Activated T-helper 1 cell treated with anti-CD3 and anti-CD28 coated beads, Interleukin-12 subunit alpha, Interleukin-12 subunit beta, Interleukin-2, Interleukin-4 antibody, amounts not matched to agents 30 ng/mL and 10 ng/mL and 1 ng/mL, durations not matched to agents 14 hours and 24 hours and 36 hours (primary cell): ENCODE measurements around the gene DNM3. TPM values are rescaled to one million over a fixed set of nuclear protein-coding genes. Genes with fewer than 3 reads are reported as not detected.

Source experiments
- DNase-seq: peaks from one replicate; pipeline ENCODE4 v3.0.0; 2021; ENCODE audit warnings: low spot score
- H3K27ac Mint-ChIP-seq: one replicate; pipeline ENCODE4 v1.8.0; 2021; ENCODE audit warnings: mild to moderate bottlenecking, mixed read lengths
- H3K27me3 Mint-ChIP-seq: one replicate; pipeline ENCODE4 v1.8.0; 2022; ENCODE audit warnings: mild to moderate bottlenecking, moderate library complexity, mixed read lengths; ENCODE audit not compliant: insufficient read depth
- H3K36me3 Mint-ChIP-seq: one replicate; pipeline ENCODE4 v1.8.0; 2021; ENCODE audit warnings: low read depth, mixed read lengths
- H3K4me1 Mint-ChIP-seq: one replicate; pipeline ENCODE4 v1.8.0; 2021; ENCODE audit warnings: low read depth, mixed read lengths
- H3K4me3 Mint-ChIP-seq: one replicate; pipeline ENCODE4 v1.8.0; 2021; ENCODE audit warnings: mild to moderate bottlenecking, moderate library complexity, mixed read lengths
- H3K9me3 Mint-ChIP-seq: one replicate; pipeline ENCODE4 v1.8.0; 2021; ENCODE audit warnings: mixed read lengths
- intact Hi-C: fragments of 100-400 bp; cut with micrococcal nuclease; formaldehyde crosslinking; loops from one replicate; pipeline ENCODE4 v1.15.1; 2024
- total RNA-seq: library from RNA; stranded (reverse); gene quantifications from 2 replicates; pipeline ENCODE4 v1.2.3, GENCODE V29; 2022

The DNM3 gene
- total RNA-seq, 1 donor from 2014 or later: 0.62 TPM

DNA sequence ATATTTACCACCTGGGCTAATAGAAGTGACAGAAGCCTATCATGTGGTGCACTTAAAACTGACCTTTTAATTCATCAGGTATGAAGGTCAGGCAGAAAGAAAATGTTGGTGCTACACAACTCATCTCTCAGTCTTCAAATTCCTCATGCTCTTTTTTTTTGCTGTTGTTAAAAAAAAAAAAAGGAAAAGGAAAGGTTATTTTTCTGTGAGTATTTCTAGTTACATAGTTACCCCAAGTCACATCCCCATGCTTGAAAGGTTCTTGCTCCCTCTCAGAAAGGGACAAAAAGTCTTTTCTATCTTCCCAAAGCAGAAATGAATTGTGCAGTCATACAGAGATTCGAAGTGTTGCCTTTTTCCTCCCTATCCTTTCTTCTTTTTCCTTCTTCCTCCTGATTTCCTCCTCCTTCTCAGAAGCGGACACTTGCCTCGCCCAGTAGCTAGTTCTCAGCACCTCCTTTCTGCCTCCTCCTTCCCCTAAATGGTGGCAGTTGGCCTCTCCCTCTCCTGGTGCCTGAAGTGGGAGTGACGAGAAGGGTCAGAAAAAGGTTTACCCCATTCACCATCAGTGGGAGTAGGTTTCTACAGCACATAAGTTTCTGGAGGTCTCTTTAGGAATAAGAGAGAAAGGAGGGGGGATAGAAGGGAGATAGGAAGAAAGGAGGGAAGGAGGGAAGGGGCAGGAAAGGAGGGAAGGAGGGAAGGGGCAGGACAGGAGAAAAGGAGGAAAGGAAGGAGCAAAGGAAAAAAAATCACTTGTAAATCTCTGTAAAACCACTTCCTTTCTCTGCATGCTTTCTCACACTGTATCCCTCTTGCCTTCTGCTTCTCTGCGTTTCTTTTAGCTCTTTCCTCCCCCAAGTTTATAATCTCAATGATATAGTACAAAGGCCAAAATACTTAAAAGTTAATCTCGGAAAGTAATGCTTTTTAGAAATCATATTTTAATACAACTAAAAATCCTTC is 558.7 kb downstream of the DNM3 start:
- intact Hi-C loops: loop anchor here (1.0 kb wide), 4 partner anchors 62 to 398 kb away; no protein-coding TSS in a partner anchor
- Mint-ChIP-seq H3K36me3 (no peaks in the 10 kb centered on the region), H3K9me3 (no peaks in the 10 kb centered on the region), H3K4me1 (peaks cover 43% of the 10 kb centered on the region), H3K27me3 (no peaks in the 10 kb centered on the region), H3K4me3 (no peak overlapping the region), H3K27ac (no peak overlapping the region)
- DNase-seq: no peak

DNA sequence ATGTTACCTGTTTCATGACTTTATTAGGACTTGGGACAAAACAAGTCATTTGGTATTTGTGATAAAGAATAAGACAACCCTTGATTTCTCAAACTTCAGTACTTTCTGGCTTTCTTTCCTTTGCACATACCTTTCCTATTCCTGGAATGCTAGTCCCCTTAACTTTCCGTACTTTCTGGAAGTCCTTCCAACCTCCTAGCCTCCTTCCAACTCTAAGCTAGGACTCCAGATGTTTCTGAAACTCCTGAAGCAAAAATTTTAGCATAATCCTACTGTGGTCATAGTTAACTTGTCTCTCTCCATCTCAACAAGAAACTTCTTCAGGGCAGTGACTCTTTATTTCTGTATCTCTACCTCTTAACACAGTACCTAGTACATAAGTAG is 559.4 kb downstream of the DNM3 start:
- no peak for DNase-seq
- Mint-ChIP-seq H3K4me1 (peaks cover 41% of the 10 kb centered on the region), H3K27ac (no peak overlapping the region), H3K4me3 (no peak overlapping the region), H3K9me3 (no peaks in the 10 kb centered on the region), H3K27me3 (no peaks in the 10 kb centered on the region), H3K36me3 (no peaks in the 10 kb centered on the region)
- intact Hi-C loops: no loop called here

DNA sequence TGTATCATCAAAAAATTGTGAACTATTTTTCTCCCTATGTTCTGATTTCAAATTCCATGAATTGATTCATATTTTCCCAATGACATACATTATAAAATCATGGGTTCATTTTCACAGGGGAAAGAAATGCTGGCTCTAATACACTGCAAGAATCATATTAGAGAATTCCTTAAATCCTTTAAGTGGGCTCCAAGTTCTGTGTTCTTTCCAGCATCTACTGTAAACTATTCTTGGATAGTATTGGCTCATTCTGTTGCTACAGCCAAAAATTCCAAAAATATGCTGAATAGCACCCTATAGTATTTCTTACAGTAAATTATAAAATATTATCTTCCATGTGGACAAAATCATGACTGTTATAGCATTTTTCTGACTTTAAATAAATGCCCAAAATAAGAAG is 560.2 kb downstream of the DNM3 start:
- intact Hi-C loops: no loop called here

DNA sequence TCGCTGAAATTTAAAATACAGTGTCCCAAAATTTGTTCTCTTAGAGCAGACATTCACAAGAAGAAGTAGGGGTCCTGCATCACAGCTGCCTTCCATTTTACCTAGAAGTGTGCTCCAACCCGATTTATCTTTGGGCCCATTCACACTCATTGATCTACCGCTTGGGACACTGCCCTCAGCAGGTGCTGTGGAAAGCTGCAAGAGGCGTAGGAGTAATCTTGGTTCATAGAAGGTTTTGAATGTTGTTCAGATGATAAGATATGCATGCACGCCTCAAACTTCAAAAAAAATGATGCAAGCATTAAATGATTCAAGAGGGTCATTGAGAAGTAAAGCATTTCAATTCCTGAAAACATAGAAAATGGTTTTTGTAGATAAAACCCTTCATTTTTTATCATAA is 560.6 kb downstream of the DNM3 start:
- Mint-ChIP-seq H3K27me3 (no peaks in the 10 kb centered on the region), H3K27ac (no peak overlapping the region), H3K36me3 (no peaks in the 10 kb centered on the region), H3K9me3 (no peaks in the 10 kb centered on the region), H3K4me3 (no peak overlapping the region), H3K4me1 (peaks cover 41% of the 10 kb centered on the region)
- intact Hi-C loops: no loop called here
- DNase-seq: no peak

More for the DNA sequence above, 560.2 kb downstream of the DNM3 start:
- no peak for DNase-seq
- H3K27me3 Mint-ChIP-seq: no peaks in the 10 kb centered on the region
- H3K4me1 Mint-ChIP-seq: peaks cover 41% of the 10 kb centered on the region
- no peaks in the 10 kb centered on the region for H3K36me3 Mint-ChIP-seq
- no peak overlapping the region for H3K27ac Mint-ChIP-seq
- H3K9me3 Mint-ChIP-seq: no peaks in the 10 kb centered on the region
- H3K4me3 Mint-ChIP-seq: no peak overlapping the region

DNA sequence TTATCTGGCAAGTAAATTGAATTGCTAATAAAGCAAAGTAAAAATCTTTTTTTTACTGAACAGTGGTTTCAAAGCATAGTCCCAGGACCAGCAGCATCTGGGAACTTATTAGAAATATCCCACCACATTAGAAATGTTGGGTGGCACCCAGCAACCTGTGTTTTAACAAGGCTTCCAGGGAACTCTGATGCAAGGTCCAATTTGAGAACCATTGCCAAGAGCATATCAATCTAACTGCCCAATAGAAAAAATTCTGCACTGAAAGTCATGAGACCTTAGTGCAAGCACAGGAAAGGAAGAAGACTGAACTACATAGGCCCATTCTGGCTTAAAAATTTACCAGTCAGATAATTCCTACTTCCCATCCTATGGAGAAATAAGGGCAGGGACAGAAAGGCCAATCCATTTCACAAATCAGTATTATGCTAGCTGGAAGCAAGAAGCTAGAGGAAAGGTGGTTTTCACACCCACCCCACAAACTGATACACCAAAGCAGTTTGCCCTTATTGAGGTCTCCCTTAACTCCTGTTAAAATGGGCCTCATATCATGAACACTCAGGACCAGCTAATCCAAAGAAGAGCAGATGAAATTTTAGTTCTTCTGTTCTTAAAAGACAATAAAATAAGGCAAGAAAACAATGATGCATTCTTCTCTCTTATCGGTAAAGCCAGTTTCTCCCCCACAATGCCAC is 561.7 kb downstream of the DNM3 start:
- H3K27ac Mint-ChIP-seq: no peak overlapping the region
- DNase-seq: no peak
- intact Hi-C loops: no loop called here
- no peaks in the 10 kb centered on the region for H3K36me3 Mint-ChIP-seq
- H3K4me3 Mint-ChIP-seq: no peak overlapping the region
- H3K27me3 Mint-ChIP-seq: no peaks in the 10 kb centered on the region
- no peaks in the 10 kb centered on the region for H3K9me3 Mint-ChIP-seq
- peaks cover 30% of the 10 kb centered on the region for H3K4me1 Mint-ChIP-seq

DNA sequence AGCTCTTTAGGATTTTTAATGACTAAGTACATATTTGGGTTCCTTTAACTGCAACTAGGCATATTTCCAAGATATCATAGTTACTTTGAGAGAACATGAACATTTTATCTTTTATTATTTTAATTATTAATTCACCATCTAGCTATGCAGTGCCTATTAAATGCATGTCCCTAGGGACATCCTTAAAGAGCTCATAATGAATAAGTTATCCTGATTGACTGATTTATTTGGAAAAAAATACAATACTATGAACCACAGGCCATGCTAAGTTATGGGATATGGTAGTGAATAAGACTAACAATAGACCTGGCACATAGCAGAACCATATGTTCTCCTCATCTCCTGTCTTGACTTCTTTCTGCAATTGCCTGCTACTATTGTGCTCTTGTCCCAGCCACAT is 562.8 kb downstream of the DNM3 start:
- Mint-ChIP-seq H3K9me3 (no peaks in the 10 kb centered on the region), H3K27ac (no peak overlapping the region), H3K36me3 (no peaks in the 10 kb centered on the region), H3K4me3 (no peak overlapping the region), H3K27me3 (no peaks in the 10 kb centered on the region), H3K4me1 (peaks cover 19% of the 10 kb centered on the region)
- intact Hi-C loops: no loop called here
- DNase-seq: no peak

DNA sequence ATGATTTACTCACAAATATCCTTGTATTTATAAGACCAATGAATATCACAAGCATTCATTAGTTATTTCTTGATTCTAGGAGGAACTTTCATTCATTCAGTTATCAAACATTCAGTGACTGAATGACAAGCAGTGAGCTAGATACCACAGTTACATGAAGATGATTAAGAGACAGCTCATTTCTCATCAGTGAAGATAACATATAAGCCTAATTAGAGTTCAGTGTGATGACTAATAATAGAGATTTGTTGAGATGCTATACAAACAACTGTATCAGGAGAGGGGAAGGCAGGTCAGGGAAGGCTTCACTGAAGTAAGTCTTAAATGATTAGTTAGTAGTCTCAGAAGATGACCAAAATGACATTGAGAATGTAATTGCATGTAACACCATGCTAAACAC is 564.6 kb downstream of the DNM3 start:
- DNase-seq: no peak
- intact Hi-C loops: no loop called here
- no peaks in the 10 kb centered on the region for H3K36me3 Mint-ChIP-seq
- H3K4me1 Mint-ChIP-seq: peaks cover 1% of the 10 kb centered on the region
- no peak overlapping the region for H3K27ac Mint-ChIP-seq
- H3K9me3 Mint-ChIP-seq: no peaks in the 10 kb centered on the region
- no peaks in the 10 kb centered on the region for H3K27me3 Mint-ChIP-seq
- H3K4me3 Mint-ChIP-seq: no peak overlapping the region

DNA sequence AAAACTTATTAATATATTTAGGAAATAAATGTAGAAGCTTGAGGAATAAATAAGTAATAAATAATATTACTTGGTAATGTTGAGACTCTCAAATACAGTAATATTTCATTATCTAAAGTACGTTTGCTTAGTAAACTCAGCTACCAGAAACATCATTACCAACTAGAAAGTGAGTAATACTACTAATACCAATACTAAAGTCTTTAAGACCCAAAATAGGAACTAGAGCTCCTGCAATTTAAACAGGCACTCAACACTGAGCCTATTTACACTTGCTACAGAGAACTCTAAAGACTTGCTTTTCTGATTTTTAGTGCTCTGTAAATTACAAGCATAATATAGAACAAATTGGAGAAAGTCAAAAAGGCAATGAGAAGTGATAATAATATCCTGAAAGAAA is 565.7 kb downstream of the DNM3 start:
- Mint-ChIP-seq H3K4me1 (no peaks in the 10 kb centered on the region), H3K27ac (no peak overlapping the region), H3K9me3 (no peaks in the 10 kb centered on the region), H3K27me3 (no peaks in the 10 kb centered on the region), H3K36me3 (no peaks in the 10 kb centered on the region), H3K4me3 (no peak overlapping the region)
- no peak for DNase-seq
- intact Hi-C loops: no loop called here

DNA sequence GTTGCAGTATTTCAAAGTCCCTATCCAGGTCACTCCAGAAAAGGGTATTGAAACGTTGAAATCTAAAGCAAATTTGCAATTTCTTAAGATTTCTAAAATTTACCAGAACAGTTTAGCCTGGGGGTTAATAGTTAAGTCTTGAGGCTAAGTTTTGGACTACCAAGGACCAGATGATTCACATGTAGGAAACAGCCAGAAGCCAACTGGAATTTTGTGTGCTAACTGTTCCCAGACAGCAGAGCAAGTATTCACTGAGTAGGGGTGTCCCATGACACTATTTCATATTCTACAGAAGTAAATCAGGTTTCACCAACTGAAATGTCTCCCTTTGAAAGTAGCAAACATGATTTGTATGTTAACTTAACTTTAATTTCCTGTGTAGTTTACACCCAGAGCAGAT is 567.7 kb downstream of the DNM3 start:
- peaks cover 4% of the 10 kb centered on the region for H3K27me3 Mint-ChIP-seq
- H3K27ac Mint-ChIP-seq: no peak overlapping the region
- intact Hi-C loops: no loop called here
- no peak for DNase-seq
- no peak overlapping the region for H3K4me3 Mint-ChIP-seq
- H3K4me1 Mint-ChIP-seq: no peaks in the 10 kb centered on the region
- peaks cover 2% of the 10 kb centered on the region for H3K36me3 Mint-ChIP-seq
- no peaks in the 10 kb centered on the region for H3K9me3 Mint-ChIP-seq

DNA sequence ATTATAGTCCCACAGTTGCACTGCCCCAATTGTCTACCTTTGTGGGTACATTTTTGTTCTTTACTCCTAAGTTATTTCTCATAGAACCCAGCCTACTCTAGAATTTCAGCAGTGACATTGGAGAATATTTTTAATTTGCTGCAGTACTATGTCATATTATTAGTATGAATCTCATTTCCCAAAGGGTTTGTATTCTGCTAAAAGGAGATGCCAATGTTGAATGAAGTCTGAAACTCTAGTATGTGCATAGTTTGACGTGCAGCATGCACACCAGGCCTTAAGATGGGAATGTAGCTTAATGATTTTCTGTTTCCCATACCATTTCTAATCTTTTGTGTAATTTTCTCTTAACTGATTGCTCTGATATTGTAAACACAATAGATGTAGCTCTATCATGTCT is 568.7 kb downstream of the DNM3 start:
- no peak overlapping the region for H3K27ac Mint-ChIP-seq
- H3K27me3 Mint-ChIP-seq: peaks cover 4% of the 10 kb centered on the region
- H3K4me1 Mint-ChIP-seq: no peaks in the 10 kb centered on the region
- DNase-seq: no peak
- H3K4me3 Mint-ChIP-seq: no peak overlapping the region
- H3K36me3 Mint-ChIP-seq: peaks cover 2% of the 10 kb centered on the region
- intact Hi-C loops: no loop called here
- H3K9me3 Mint-ChIP-seq: no peaks in the 10 kb centered on the region

DNA sequence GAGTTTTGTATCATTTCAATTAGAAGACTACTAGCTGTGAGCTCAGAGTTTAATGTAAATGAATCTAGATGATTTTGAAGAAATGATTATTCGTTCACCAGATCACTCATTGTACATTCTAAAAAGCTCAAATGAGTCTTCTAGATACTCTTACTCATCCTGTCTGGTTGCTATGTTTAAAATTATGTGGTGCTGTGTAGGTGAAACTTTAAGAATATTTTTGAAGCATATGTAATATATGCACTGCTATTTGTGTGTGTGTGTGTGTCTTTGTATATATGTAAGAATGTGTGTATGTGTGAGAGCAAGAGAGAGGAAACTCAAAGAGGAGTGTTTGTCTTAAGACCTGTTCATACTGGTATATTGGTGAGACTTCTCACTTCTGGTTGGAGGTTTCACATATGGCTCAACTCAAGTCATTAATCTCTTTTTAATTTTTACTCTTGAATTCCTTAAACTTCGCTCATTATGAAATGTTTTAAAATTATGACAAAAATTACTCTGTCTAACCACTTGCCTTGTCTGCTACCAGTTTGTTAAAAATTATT is 570.6 kb downstream of the DNM3 start:
- peaks cover 2% of the 10 kb centered on the region for H3K36me3 Mint-ChIP-seq
- H3K27me3 Mint-ChIP-seq: peaks cover 4% of the 10 kb centered on the region
- no peaks in the 10 kb centered on the region for H3K9me3 Mint-ChIP-seq
- H3K27ac Mint-ChIP-seq: no peak overlapping the region
- no peak overlapping the region for H3K4me3 Mint-ChIP-seq
- no peak for DNase-seq
- no peaks in the 10 kb centered on the region for H3K4me1 Mint-ChIP-seq
- intact Hi-C loops: no loop called here

DNA sequence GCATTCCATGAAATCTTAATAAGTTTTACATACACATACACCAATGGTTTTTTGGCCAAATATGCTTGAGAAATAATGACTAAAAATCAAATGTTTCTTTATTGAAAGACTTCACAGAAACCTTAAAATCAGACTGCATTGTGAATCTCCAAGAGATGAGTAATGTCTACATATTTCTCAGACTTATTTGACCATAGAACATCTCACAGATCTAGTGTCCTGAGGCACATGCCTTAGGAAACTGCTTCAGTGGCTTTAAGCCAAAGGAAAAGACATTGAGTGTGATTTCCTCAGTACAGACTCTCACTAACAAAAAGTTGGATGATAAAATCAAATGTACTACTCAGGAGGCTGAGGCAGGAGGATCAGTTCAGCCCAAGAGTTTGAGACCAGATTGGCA is 573.0 kb downstream of the DNM3 start:
- DNase-seq: no peak
- no peak overlapping the region for H3K27ac Mint-ChIP-seq
- no peak overlapping the region for H3K4me3 Mint-ChIP-seq
- peaks cover 2% of the 10 kb centered on the region for H3K36me3 Mint-ChIP-seq
- H3K9me3 Mint-ChIP-seq: no peaks in the 10 kb centered on the region
- intact Hi-C loops: no loop called here
- H3K27me3 Mint-ChIP-seq: peaks cover 7% of the 10 kb centered on the region
- no peaks in the 10 kb centered on the region for H3K4me1 Mint-ChIP-seq

DNA sequence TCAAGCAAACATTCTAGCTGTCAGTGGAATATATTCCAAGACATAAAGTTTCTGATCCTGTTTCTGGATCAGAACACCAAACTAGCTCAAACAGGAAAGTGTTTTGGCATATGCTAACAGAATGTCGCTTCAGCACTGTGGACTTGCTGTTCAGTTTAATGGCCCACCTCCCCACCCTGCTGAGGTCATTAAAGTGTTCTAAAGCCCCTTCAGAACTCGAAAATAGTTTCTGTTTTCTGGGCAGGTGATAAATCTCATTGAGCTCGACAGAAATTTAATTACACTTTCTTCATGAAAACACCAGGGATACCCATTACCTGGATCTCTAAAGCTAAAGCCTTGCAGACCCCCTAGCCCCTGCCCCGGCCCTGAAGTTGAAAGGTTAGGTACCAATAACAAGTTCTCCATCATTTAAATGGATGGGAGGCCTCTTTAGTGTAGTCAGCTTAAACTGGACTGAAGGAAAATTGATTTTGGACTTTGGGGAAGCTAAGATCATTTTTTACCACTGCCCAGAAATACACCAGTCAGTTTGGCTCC is 575.3 kb downstream of the DNM3 start:
- Mint-ChIP-seq H3K27me3 (peaks cover 7% of the 10 kb centered on the region), H3K4me1 (no peaks in the 10 kb centered on the region), H3K4me3 (no peak overlapping the region), H3K9me3 (no peaks in the 10 kb centered on the region), H3K36me3 (peaks cover 2% of the 10 kb centered on the region), H3K27ac (no peak overlapping the region)
- intact Hi-C loops: no loop called here
- no peak for DNase-seq
